DMS153 (cell line): Measurements from ENCODE around the gene KDELR3.
"Not testable (repeated sequence)": the region's sequence is repeated elsewhere in the genome, so short reads cannot be mapped to it uniquely, and the experiment has no call there.

ENCODE experiments used
- DNase-seq: peaks from one replicate; lab custom pipeline; 2025; lab: John Stamatoyannopoulos, UW

The KDELR3 gene

DNA sequence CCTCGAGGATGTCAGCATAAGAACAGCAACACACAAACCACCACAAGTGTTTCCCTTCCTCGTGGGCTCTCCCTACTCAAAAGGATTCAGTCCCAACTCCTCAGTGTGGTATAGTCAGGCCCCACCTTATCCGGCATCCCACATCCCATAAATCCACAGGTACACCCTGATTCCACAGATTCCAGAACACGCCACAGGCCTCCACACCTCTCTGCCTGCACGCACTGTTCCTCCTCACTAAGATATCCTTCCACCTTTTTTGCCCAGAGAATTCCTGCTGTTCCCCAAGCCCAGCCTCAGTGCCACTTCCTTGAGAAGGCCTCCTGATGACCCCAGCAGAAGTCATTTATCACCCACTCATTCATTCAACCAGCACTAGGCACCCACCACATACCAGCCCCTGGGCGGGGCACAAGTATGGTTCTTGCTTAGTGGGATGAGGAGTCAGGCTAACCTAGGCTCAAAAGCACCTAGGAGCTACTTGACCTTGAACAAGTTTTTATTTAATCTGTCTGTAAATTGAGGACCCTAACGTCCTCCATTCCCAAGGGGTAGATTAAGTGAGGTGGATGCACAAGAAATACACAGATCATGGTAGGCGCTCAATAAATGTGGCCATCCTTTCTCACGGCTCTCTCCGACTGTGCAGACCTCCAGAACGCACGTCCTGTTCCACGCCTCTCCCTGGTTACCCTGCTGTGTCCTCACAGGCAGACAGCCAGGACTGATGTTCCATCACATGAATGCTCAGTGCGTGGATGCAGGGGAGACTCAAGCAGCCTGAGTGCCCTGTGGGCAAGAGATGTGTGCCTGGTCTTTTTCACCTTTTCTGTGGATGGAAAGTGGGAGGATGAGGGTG is 10.8 kb upstream of the KDELR3 start:
- DNase-seq, result no peak

DNA sequence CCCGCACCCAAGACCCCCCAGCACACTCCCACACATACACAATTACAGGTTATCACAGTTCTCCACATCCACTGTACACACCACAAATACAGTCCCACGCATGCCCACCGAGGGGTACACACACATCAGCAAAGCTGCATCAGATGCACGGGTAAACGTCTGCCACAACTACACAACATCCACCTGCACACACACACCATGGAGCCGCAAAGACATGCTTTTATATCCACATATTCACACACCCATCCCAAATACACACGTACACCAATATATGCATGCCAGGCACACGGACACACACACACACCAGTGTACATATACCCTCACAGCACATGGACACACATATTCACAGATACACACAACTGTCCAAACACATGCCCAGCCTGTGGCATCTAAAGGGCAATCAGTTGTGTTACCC is 7.5 kb upstream of the KDELR3 start:
- DNase-seq, result no peak

GRCh38 chr22:38461057-38461413 is 6.9 kb upstream of the KDELR3 start:
- no peak for DNase-seq

DNA sequence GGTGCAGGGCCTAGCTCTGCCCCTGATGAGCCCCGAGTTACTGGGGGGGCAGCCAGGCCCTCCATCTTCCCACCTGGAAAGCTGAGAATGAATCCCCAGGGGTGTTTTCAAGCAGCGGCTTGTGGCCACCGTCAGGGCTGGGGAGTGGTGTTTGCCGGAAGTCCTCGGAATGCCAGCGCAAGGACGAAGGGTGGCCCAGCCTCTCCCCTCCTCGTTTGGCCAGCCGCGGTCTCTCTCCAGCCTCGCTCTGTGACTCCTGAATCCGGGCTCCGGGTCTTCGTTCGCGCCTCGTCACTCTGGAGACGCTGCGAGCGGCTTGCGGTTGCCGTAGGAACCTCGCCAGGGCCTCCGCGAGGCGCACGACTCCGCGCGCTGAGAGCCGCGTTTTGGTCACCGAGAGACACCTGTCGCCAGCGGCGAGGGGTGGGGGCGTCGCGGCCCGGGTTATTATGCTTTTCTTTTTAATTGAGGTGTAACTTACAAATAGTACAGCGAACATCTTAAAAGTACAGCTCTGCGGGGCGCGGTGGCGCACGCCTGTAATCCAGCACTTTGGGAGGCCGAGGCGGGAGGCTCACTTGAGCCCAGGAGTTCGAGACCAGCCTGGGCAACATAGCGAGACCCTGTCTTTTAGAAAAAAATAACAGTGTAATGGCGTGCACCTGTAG is 6.3 kb upstream of the KDELR3 start:
- DNase-seq, result peak; percentile 80

DNA sequence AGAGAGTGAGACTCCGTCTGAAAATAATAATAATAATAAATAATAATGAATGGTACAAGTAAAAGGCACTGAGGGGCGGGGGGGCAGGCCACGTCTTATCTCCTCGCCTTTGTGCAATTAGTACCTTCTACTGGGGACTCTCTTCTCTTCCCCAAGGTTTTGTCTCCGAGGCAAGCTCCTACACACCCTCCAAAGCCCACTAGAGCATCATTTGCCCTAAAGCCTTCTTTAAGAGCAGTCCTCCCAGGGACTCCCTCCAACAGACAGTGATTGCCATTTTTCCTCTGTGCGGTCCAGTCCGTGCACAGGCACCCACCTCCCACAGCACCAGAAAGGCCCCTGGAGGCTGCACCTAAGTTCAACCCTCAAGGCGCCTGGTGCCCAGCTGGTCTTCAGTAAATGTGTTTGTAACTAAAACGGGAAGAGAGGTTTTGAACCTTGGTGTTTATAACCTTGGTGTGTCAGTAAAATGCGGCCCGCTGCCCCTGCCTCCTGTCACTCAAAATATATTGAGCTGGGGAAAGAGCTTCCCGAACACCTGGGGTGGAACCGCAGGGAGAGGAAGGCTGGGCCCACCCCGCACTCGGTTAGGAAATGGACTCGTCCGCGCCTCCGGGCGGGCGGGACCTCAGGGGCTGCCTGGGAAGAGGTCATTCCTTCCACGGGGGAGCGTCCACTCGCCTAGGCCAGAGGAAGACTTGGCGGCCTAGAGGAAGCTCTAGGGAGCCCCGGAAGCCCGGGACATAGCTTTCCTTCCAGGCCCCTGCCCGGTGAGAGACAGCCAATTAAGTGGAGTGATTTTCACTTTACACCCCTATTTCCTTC is 4.7 kb upstream of the KDELR3 start:
- no peak for DNase-seq

- DNase-seq, result no peak
These were observed 2.8 kb upstream of the KDELR3 start for GRCh38 chr22:38464992-38465672.

DNA sequence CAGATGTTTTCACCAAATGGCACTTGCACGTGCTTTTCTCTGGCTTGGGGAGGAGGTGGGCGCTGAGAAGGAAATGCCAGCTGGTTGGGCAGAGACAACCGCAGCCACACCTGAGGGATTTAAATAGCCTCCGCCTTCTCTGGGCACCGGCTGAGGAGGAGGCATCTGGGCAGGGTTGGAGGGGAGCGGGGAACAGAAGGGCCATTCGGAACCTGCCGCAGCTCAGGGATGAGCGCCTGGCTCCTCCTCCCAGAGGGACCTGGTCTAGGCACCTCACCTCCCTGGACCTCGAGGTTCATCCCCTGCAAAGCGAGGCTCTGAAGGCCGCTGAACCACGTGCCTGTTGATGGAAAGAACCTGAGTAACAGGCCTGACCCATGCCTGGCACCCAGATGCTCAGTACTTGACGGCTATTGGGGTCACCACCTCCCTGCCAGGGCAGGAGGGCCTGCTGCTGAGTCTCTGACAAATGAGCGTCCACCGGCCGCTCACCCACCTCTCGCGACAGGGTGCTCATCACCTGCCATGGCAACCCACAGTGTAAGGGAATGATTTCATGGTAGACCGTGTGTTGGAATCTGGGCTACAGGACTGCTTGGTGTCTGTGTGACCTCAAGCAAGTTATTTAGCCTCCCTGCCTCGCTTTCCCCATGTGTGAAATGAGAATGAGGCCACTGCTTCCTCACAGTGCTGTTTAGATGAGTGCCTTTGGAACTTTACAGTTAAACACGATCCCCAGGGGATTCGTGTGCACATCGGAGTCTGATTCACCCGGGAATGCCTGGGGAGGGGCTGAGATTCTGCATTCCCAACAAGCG is 2.0 kb upstream of the KDELR3 start:
- no peak for DNase-seq

DNA sequence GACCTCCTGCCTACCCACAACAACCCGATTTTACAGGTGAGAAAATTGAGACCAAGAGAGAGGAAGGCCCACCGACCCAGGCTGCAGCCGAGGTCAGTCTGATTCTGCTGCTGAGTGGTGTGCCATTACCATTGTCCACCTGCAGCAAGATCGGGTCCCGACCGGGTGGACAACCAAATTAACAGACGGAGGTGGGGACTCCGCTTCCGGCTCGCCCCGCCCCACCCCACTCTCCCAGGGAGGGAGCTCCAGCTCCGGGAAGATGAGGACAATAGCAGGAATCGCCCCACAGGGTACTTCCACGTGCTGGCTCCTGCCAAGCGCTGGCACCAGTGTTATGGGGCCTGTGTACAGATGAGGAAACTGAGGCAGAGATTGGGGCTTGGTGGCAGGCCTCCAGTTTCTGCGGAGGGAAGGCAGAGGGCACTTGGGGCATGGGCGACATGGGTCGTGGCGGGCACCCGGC is 425 bp upstream of the KDELR3 start:
- no peak for DNase-seq

- DNase-seq, result no peak
These were observed 778 bp downstream of the KDELR3 start for GRCh38 chr22:38468443-38469305.

DNA sequence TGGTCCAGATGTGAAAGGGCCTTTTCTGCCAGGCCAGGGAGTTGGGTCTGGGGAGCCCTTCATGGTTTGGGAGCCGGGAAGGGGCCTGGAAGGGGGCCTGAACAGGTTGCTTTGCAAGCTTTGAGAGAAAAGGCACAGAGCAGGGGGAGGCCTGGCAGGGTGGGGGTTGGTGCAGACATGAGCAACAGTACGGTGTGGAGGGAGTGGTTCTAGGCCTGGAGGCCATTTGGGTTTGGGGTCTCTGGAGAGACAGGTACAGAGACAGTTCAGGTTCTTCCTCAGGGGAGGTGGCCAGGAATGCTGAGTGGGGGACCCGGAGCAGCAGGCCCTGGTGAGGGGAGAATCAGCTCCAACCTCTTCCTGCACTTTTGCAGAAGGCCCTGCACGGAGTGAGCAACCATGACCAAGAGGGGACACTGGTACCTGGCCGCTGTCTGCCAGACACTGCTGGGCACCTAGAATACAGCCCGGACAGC is 1.4 kb downstream of the KDELR3 start:
- no peak for DNase-seq

DNA sequence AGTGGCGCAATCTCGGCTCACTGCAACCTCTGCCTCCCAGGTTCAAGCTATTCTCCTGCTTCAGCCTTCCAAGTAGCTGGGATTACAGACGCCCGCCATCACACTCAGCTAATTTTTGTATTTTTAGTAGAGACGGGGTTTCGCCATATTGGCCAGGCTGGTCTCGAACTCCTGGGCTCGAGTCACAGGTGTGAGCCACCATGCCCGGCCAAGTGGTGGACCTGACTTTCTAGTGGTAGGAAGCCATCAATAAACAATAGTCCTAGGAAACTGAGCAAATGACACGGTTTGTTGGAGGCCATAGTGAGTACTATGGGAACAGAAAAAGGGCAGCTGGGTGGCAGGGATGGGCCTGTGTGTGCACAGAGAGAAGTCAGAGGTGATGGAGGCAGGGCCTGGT is 2.3 kb downstream of the KDELR3 start:
- DNase-seq, result not testable (repeated sequence)

GRCh38 chr22:38471237-38471636 is 3.3 kb downstream of the KDELR3 start:
- DNase-seq, result no peak

DNA sequence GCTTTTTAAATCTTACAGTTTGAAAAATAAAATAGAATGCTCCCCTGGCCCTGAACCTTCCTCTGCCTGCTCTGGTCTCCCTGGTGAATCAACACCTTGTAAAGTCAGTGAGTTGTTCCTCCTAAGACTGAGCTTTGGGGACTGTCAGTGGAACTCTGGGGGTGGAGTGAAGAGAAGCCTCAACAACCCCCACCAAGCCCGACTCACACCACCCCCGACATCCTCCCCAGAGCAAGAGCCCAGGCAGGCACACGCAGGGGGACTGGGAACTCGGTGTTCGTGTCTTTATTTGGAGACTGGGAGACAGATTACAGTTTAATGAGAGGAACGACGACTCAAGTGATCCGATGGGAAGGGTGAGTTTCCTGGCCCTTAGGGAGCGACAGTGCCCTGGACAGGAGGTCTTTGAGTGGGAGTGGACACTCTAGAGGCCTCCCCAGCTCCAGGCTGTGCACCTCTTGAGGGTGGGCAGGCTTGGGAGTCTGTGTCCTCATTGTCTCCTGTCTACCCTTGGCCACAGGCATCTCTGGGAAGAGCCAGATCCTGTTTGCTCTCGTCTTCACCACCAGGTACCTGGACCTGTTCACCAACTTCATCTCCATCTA is 6.2 kb downstream of the KDELR3 start:
- no peak for DNase-seq

GRCh38 chr22:38477585-38477984 is 9.7 kb downstream of the KDELR3 start:
- DNase-seq, result no peak

- DNase-seq, result no peak
These were observed 11.4 kb downstream of the KDELR3 start for GRCh38 chr22:38479096-38479837.

GRCh38 chr22:38481162-38481870 is 13.4 kb downstream of the KDELR3 start:
- no peak for DNase-seq

DNA sequence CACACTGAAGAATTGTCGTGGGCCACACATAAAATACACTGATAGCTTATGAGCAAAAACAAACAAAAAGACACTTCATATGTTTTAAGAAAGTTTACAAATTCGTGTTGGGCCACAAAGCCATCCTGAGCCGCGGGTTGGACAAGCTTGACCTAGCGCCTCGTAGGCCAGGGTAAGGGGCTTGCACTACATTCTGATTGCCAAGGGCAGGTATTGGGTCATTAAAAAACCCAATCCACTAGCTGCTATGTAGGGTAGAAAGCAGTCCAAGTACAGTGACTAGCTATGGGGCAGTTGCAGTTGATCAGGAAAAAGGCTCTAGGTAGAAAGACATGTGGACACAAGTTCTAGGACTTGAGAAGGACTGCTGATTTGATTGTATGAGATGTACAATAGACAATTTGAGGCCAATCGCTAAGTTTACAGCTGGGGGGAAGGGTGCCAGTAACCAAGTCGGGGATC is 14.0 kb downstream of the KDELR3 start:
- DNase-seq, result no peak

DNA sequence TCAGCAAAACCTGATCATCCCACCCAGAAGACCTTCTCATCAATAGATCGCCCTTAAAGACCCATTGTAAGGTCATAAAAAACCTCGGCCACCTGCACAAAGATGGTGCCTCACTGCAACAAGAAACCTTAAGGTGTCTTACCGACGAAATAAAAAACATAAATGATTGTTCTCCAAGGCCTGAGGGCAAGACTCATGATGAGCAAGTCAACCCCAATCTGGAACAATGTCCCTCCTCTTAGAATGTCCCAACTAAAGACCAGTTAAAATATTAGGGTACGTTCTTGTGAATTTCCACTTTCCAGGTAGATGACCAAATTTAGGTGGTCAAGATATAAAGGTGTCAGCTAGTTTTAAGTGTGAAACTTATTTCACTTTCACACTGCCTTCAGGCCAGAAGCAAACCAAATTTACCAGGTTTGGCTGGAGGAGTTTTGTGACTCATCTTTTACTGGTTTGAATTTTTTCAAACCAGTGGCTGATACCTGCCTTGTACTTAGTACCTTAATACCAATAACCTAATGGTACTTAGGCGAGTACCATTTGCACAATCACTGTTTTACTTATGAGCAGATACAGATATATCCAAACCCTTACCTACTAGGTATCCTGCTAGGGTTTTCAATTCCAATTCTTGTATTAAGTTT is 14.9 kb downstream of the KDELR3 start:
- DNase-seq, result no peak
